Effector memory CD8-positive, alpha-beta T cell (primary cell): ENCODE measurements around the gene TRMT10C.
"Not testable (repeated sequence)": the region's sequence is repeated elsewhere in the genome, so short reads cannot be mapped to it uniquely, and the experiment has no call there.

Experiments
- ATAC-seq: fragments of 150-1000 bp; cut with Tn5 transposase; replicated peaks from 2 replicates; pipeline ENCODE4 v1.10.0; 2021; ENCODE audit warnings: mild to moderate bottlenecking, moderate library complexity
- DNase-seq, 3 experiments: peaks; one replicate each; pipeline ENCODE4 v3.0.0; 2021
- H3K27ac Mint-ChIP-seq, 2 donors: one replicate each; pipeline ENCODE4 v1.8.0; 2022; ENCODE audit warnings: mild to moderate bottlenecking in 2 of 2, mixed read lengths in 2 of 2, moderate library complexity in 2 of 2
- H3K27me3 Mint-ChIP-seq, 2 donors: one replicate each; pipeline ENCODE4 v1.8.0; 2022; ENCODE audit warnings: mixed read lengths in 2 of 2
- H3K36me3 Mint-ChIP-seq: one replicate; pipeline ENCODE4 v1.8.0; 2022; ENCODE audit warnings: mild to moderate bottlenecking, moderate library complexity, mixed read lengths; ENCODE audit not compliant: insufficient read depth
- H3K4me1 Mint-ChIP-seq, 2 donors: one replicate each; pipeline ENCODE4 v1.8.0; 2022; ENCODE audit warnings: low read depth in 2 of 2, mixed read lengths in 2 of 2
- H3K4me3 Mint-ChIP-seq, 2 donors: one replicate each; pipeline ENCODE4 v1.8.0; 2022; ENCODE audit warnings: mild to moderate bottlenecking in 2 of 2, mixed read lengths in 2 of 2, moderate library complexity in 2 of 2
- H3K9me3 Mint-ChIP-seq, 2 donors: one replicate each; pipeline ENCODE4 v1.8.0; 2022; ENCODE audit warnings: mixed read lengths in 2 of 2

Gene TRMT10C

DNA sequence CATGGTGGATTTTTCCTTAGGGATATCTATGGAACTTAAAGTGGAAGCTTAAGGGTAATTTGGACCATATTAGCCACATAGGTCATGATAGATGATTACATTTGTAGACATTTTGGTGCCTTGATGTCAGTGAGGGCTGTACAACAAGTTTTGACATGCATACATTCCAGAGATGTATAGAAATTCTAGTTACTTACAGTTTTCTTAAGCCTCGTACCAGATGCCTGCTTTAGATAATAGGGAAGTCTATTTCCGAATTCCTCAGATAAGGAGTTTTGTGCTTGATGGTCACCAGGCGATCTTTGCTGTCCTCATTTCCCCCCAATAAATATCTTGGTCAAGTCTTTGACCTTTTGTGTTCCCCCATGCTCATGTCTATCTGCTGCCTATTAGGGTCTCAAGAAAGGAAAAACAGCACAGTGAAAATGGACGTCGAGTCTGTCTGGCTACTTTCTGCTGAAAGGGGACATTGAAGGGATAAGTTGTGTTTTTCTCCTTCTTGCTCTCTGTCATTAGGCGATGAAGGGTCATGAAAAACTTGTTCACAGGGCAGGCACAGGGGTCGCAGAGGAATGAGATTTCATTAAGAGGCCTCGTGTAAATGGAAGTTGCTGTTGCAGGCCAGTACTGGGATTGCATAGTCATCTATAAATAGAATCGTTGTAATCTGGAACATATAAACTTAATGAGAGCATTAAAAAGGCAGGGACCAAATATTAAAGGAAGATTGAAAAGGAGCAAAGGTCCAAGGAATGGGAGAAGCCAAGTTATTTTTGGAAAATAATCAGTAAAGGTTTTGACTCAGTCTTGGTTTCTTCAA lies 28.7 kb upstream of the TRMT10C start:
- Mint-ChIP-seq H3K4me1 (peaks cover 2 to 13% of the 10 kb centered on the region in 2 donors), H3K27ac (no peak overlapping the region), H3K4me3 (no peak overlapping the region), H3K9me3 (no peaks in the 10 kb centered on the region), H3K27me3 (no peaks in the 10 kb centered on the region), H3K36me3 (no peaks in the 10 kb centered on the region)
- ATAC-seq (no peak), DNase-seq (no peak)

- H3K4me1 Mint-ChIP-seq = peaks cover 2 to 13% of the 10 kb centered on the region in 2 donors
- DNase-seq = no peak
- H3K9me3 Mint-ChIP-seq = no peaks in the 10 kb centered on the region
- no peak for ATAC-seq
- no peak overlapping the region for H3K27ac Mint-ChIP-seq
- H3K36me3 Mint-ChIP-seq = no peaks in the 10 kb centered on the region
- H3K27me3 Mint-ChIP-seq = no peaks in the 10 kb centered on the region
- no peak overlapping the region for H3K4me3 Mint-ChIP-seq
These were observed 28.1 kb upstream of the TRMT10C start for GRCh38 chr3:101533603-101533968.

GRCh38 chr3:101535221-101535620 lies 26.4 kb upstream of the TRMT10C start:
- no peak overlapping the region for H3K4me3 Mint-ChIP-seq

DNA sequence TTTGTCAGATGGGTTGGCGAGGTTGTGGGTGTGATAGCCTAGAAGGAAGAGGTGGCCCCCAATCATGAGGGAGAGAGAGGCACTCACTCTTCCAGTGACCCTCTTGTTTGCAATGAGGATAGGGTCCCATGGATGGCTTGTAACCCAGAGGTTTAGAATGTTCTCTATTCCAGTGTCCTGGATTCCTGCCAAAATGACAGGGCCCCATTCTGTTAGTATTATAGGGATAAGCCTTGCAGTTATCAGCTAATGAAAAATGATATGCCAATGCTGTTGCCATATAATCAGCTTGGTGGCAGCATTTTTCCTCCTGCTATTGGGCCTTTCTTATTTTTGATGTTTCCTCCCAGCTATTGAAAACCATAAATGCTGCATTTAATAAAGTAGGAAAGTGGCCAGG lies 25.4 kb upstream of the TRMT10C start:
- no peak overlapping the region for H3K27ac Mint-ChIP-seq
- H3K9me3 Mint-ChIP-seq = no peaks in the 10 kb centered on the region
- H3K4me1 Mint-ChIP-seq = peaks cover 0 to 4% of the 10 kb centered on the region in 2 donors
- ATAC-seq = no peak
- no peak overlapping the region for H3K4me3 Mint-ChIP-seq
- peaks cover 0 to 7% of the 10 kb centered on the region in 2 donors for H3K27me3 Mint-ChIP-seq
- no peaks in the 10 kb centered on the region for H3K36me3 Mint-ChIP-seq
- no peak for DNase-seq

More at GRCh38 chr3:101535221-101535620, 26.4 kb upstream of the TRMT10C start:
- Mint-ChIP-seq H3K27ac (no peak overlapping the region), H3K9me3 (no peaks in the 10 kb centered on the region), H3K4me1 (peaks cover 2 to 13% of the 10 kb centered on the region in 2 donors), H3K27me3 (peaks cover 0 to 7% of the 10 kb centered on the region in 2 donors), H3K36me3 (no peaks in the 10 kb centered on the region)
- no peak for DNase-seq
- no peak for ATAC-seq

DNA sequence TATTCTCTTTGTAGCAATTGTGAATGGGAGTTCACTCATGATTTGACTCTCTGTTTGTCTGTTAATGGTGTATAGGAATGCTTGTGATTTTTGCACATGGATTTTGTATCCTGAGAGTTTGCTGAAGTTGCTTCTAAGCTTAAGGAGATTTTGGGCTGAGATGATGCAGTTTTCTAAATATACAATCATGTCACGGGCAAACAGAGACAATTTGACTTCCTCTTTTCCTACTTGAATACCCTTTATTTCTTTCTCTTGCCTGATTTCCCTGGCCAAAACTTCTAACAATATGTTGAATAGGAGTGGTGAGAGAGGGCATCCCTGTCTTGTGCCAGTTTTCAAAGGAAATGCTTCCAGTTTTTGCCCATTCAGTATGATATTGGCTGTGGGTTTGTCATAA lies 24.7 kb upstream of the TRMT10C start:
- H3K4me3 Mint-ChIP-seq, H3K27me3 Mint-ChIP-seq, DNase-seq, H3K9me3 Mint-ChIP-seq, H3K36me3 Mint-ChIP-seq, H3K4me1 Mint-ChIP-seq, H3K27ac Mint-ChIP-seq, ATAC-seq: not testable (repeated sequence)

GRCh38 chr3:101542957-101543356 lies 18.7 kb upstream of the TRMT10C start:
- ATAC-seq = peak; percentile 68
- no peak for DNase-seq
- Mint-ChIP-seq H3K4me1 (peaks cover 10 to 25% of the 10 kb centered on the region in 2 donors), H3K9me3 (no peaks in the 10 kb centered on the region), H3K4me3 (peak overlapping the region; percentile 26 to 32), H3K27ac (peak overlapping the region; percentile 84 to 91), H3K27me3 (peaks cover 0 to 7% of the 10 kb centered on the region in 2 donors), H3K36me3 (no peaks in the 10 kb centered on the region)

DNA sequence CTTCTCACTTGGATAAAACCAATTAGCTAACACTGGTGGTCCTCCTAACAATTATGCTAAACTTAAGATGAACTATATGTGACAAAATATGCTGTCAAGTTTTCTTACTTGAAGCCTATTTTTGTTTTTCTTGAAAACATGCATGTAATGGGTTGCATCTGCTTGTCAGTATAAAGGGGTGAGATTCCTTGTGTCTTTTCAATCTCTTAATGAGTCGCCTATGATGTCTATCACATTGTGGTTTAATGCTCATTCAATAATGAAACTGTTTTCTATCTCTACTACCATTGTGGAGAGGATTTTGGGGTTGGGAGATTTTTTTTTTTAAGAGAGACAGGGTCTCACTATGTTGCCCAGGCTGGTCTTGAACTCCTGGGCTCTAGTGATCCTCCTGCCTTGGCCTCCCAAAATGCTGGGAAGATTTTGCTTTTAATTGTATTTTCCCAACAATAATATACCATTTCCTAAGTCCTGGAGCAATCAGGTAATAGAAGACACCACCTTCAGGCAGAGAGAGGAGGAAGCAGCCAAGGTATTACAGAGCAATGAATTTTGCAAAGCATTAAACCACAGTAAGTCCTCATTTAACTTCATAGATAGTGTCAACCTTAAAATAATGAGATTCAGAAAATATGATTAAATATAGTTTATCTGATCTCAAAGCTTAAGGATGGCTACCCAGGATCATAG lies 17.4 kb upstream of the TRMT10C start:
- peak; percentile 56 for ATAC-seq
- Mint-ChIP-seq H3K36me3 (no peaks in the 10 kb centered on the region), H3K4me3 (no peak overlapping the region), H3K9me3 (no peaks in the 10 kb centered on the region), H3K27me3 (peaks cover 0 to 7% of the 10 kb centered on the region in 2 donors), H3K27ac (peak overlapping the region in 1 of 2 donors; percentile 91), H3K4me1 (peaks cover 10 to 25% of the 10 kb centered on the region in 2 donors)
- DNase-seq = no peak

- no peak for DNase-seq
- peaks cover 0 to 9% of the 10 kb centered on the region in 2 donors for H3K27me3 Mint-ChIP-seq
- ATAC-seq = no peak
- H3K27ac Mint-ChIP-seq = peak overlapping the region in 1 of 2 donors; percentile 23
- H3K9me3 Mint-ChIP-seq = no peaks in the 10 kb centered on the region
- peaks cover 4 to 10% of the 10 kb centered on the region in 2 donors for H3K4me1 Mint-ChIP-seq
- H3K36me3 Mint-ChIP-seq = no peaks in the 10 kb centered on the region
- H3K4me3 Mint-ChIP-seq = no peak overlapping the region
These were observed 13.1 kb upstream of the TRMT10C start for GRCh38 chr3:101548527-101549105.

GRCh38 chr3:101549473-101549872 lies 12.2 kb upstream of the TRMT10C start:
- DNase-seq (no peak), ATAC-seq (no peak)
- Mint-ChIP-seq H3K36me3 (no peaks in the 10 kb centered on the region), H3K4me1 (peaks cover under 1 to 3% of the 10 kb centered on the region in 2 donors), H3K27ac (no peak overlapping the region), H3K4me3 (no peak overlapping the region), H3K27me3 (peaks cover 0 to 9% of the 10 kb centered on the region in 2 donors), H3K9me3 (no peaks in the 10 kb centered on the region)

DNA sequence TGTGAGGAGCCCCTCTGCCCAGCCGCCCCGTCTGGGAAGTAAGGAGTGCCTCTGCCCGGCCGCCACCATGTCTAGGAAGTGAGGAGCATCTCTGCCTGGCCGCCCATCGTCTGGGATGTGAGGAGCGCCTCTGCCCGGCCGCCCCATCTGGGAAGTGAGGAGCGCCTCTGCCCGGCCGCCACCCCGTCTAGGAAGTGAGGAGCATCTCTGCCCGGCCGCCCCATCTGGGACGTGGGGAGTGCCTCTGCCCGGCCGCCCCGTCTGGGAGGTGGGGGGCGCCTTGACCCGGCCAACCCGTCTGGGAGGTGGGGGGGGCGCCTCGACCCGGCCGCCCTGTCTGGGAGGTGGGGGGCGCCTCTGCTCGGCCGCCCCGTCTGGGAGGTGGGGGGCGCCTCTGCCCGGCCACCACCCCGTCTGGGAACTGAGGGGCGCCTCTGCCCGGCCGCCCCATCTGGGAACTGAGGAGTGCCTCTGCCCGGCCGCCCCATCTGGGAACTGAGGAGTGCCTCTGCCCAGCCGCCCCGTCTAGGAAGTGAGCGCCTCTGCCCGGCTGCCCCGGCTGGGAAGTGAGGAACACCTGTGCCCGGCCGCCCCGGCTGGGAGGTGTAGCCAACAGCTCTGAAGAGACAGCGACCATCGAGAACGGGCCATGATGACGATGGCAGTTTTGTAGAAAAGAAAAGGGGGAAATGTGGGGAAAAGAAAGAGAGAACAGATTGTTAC lies 10.1 kb upstream of the TRMT10C start:
- not testable (repeated sequence) for H3K27ac Mint-ChIP-seq, H3K36me3 Mint-ChIP-seq, H3K4me1 Mint-ChIP-seq, DNase-seq, H3K9me3 Mint-ChIP-seq, H3K27me3 Mint-ChIP-seq, H3K4me3 Mint-ChIP-seq, ATAC-seq

DNA sequence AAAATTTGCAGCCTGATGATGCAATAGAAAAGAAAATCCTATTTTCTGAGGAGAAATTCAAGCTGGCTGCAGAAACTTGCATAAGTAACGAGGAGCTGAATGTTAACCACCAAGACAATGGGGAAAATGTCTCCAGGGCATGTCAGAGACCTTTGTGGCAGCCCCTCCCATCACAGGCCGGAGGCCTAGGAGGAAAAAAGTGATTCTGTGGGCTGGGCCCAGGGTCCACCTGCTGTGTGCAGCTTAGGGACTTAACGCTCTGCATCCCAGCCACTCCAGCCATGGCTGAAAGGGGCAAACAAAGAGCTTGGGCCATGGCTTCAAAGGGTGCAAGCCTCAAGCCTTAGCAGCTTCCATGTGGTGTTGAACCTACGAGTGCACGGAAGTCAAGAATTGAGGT lies 8.3 kb upstream of the TRMT10C start:
- not testable (repeated sequence) for H3K9me3 Mint-ChIP-seq, H3K4me3 Mint-ChIP-seq, H3K27ac Mint-ChIP-seq, ATAC-seq, H3K4me1 Mint-ChIP-seq, DNase-seq, H3K36me3 Mint-ChIP-seq
- peaks cover 9 to 10% of the 10 kb centered on the region in 2 donors for H3K27me3 Mint-ChIP-seq

GRCh38 chr3:101556064-101556463 lies 5.6 kb upstream of the TRMT10C start:
- Mint-ChIP-seq H3K27ac (no peak overlapping the region), H3K9me3 (no peaks in the 10 kb centered on the region), H3K27me3 (peaks cover 9 to 10% of the 10 kb centered on the region in 2 donors), H3K4me3 (no peak overlapping the region), H3K4me1 (peaks cover 0 to 4% of the 10 kb centered on the region in 2 donors), H3K36me3 (peaks cover 5% of the 10 kb centered on the region)
- DNase-seq (no peak), ATAC-seq (no peak)
